ENCODE measurements around the gene ACOX2. TPM values are rescaled to one million over a fixed set of nuclear protein-coding genes. Genes with fewer than 3 reads are reported as not detected.

Gene ACOX2
- total RNA-seq, 1 experiment from 2014 or later = 10.8 TPM

- Histone ChIP-seq H3K27ac (ENCODE audit: low read length) (no peak overlapping the region), H3K27me3 (ENCODE audit: low read length) (no peaks in the 10 kb centered on the region), H3K9me3 (ENCODE audit: low read length) (no peaks in the 10 kb centered on the region), H4K20me1 (ENCODE audit: low read length) (no peaks in the 10 kb centered on the region), H3K4me2 (ENCODE audit: low read length) (no peak overlapping the region), H3K9me2 (replicated peaks; ENCODE audit: low read length) (no peaks in the 10 kb centered on the region), H3K4me3 (ENCODE audit: low read length) (no peak overlapping the region), H3K4me1 (ENCODE audit: insufficient read depth, low read length) (peaks cover 5% of the 10 kb centered on the region; the same call in 1 of the 2 replicates), H3K79me2 (ENCODE audit: low read length) (no peaks in the 10 kb centered on the region), H3K9ac (ENCODE audit: low read length) (no peak overlapping the region), H3F3A (ENCODE audit: low read length, unreplicated experiment) (no peaks in the 10 kb centered on the region), H3K36me3 (ENCODE audit: low read depth, low read length) (no peaks in the 10 kb centered on the region), H2AFZ (ENCODE audit: low read length) (no peak overlapping the region)
- intact Hi-C loops (cut with micrococcal nuclease) = no loop called here
- ATAC-seq (no peak), DNase-seq (no peak)
- no TSS peak for BruUV-seq (replicated peaks)
- CTCF ChIA-PET = no interaction called here
- POLR2A ChIA-PET (ENCODE audit: unreplicated experiment) = no interaction called here
- TF ChIP-seq EZH2 (IDR thresholded peaks at IDR 0.05; ENCODE audit: low read length, unreplicated experiment) (no peak), CTCF (conservative IDR thresholded peaks at IDR 0.05; ENCODE audit: low read depth, low read length) (no peak)
These were observed 35.7 kb upstream of the ACOX2 start for GRCh38 chr3:58572634-58573230.

- H3K27ac ChIP-seq (ENCODE audit: low read length) = no peak overlapping the region
- TF ChIP-seq CTCF (conservative IDR thresholded peaks at IDR 0.05; ENCODE audit: low read depth, low read length) (no peak), EZH2 (IDR thresholded peaks at IDR 0.05; ENCODE audit: low read length, unreplicated experiment) (no peak), EZH2phosphoT487 (IDR thresholded peaks at IDR 0.05; ENCODE audit: borderline replicate concordance, low read length) (no peak)
- no peaks in the 10 kb centered on the region for H3F3A ChIP-seq (ENCODE audit: low read length, unreplicated experiment)
- ChIA-PET CTCF (no interaction called here), POLR2A (ENCODE audit: unreplicated experiment) (no interaction called here)
- no TSS peak for BruUV-seq (replicated peaks)
- intact Hi-C loops (cut with micrococcal nuclease) = no loop called here
- H3K4me2 ChIP-seq (ENCODE audit: low read length) = no peak overlapping the region
- no peaks in the 10 kb centered on the region for H3K36me3 ChIP-seq (ENCODE audit: low read depth, low read length)
- H2AFZ ChIP-seq (ENCODE audit: low read length) = no peak overlapping the region
- no peak for ATAC-seq
- H3K9me2 ChIP-seq (replicated peaks; ENCODE audit: low read length) = no peaks in the 10 kb centered on the region
- DNase-seq = no peak
- H3K4me1 ChIP-seq (ENCODE audit: insufficient read depth, low read length) = peaks cover 5% of the 10 kb centered on the region; the same call in 1 of the 2 replicates
- H4K20me1 ChIP-seq (ENCODE audit: low read length) = no peaks in the 10 kb centered on the region
- no peaks in the 10 kb centered on the region for H3K79me2 ChIP-seq (ENCODE audit: low read length)
- no peak overlapping the region for H3K9ac ChIP-seq (ENCODE audit: low read length)
- H3K4me3 ChIP-seq (ENCODE audit: low read length) = no peak overlapping the region
- no peaks in the 10 kb centered on the region for H3K27me3 ChIP-seq (ENCODE audit: low read length)
- no peaks in the 10 kb centered on the region for H3K9me3 ChIP-seq (ENCODE audit: low read length)
These were observed 35.1 kb upstream of the ACOX2 start for GRCh38 chr3:58572013-58572633.

GRCh38 chr3:58570851-58571250 lies 33.9 kb upstream of the ACOX2 start:
- CTCF ChIA-PET = interaction anchor here (0.6 kb wide), 2 partner anchors 59 to 578 kb away, joined by 3 to 4 read pairs; no protein-coding TSS in a partner anchor
- H3K9me3 ChIP-seq (ENCODE audit: low read length) = no peaks in the 10 kb centered on the region
- no peak overlapping the region for H3K9ac ChIP-seq (ENCODE audit: low read length)
- BruUV-seq (replicated peaks) = no TSS peak
- no peaks in the 10 kb centered on the region for H3K9me2 ChIP-seq (replicated peaks; ENCODE audit: low read length)
- peaks cover 10% of the 10 kb centered on the region for H3K4me1 ChIP-seq (ENCODE audit: insufficient read depth, low read length)
- no peaks in the 10 kb centered on the region for H4K20me1 ChIP-seq (ENCODE audit: low read length)
- H3K27ac ChIP-seq (ENCODE audit: low read length) = no peak overlapping the region
- H3K27me3 ChIP-seq (ENCODE audit: low read length) = no peaks in the 10 kb centered on the region
- H3K4me2 ChIP-seq (ENCODE audit: low read length) = no peak overlapping the region
- no peaks in the 10 kb centered on the region for H3K79me2 ChIP-seq (ENCODE audit: low read length)
- no peak overlapping the region for H3K4me3 ChIP-seq (ENCODE audit: low read length)
- intact Hi-C loops (cut with micrococcal nuclease) = no loop called here
- TF ChIP-seq EZH2phosphoT487 (IDR thresholded peaks at IDR 0.05; ENCODE audit: borderline replicate concordance, low read length) = no peak
- TF ChIP-seq EZH2 (IDR thresholded peaks at IDR 0.05; ENCODE audit: low read length, unreplicated experiment) = no peak
- no peak for TF ChIP-seq CTCF (conservative IDR thresholded peaks at IDR 0.05; ENCODE audit: low read depth, low read length)
- POLR2A ChIA-PET (ENCODE audit: unreplicated experiment) = interaction anchor here (0.6 kb wide), 1 partner anchor 88 kb away, joined by 16 read pairs; no protein-coding TSS in a partner anchor
- DNase-seq (no peak), ATAC-seq (no peak)
- H3K36me3 ChIP-seq (ENCODE audit: low read depth, low read length) = no peaks in the 10 kb centered on the region
- no peak overlapping the region for H2AFZ ChIP-seq (ENCODE audit: low read length)
- H3F3A ChIP-seq (ENCODE audit: low read length, unreplicated experiment) = no peaks in the 10 kb centered on the region
